ENCODE data around the gene SMOC1.
"Not testable (repeated sequence)": the region's sequence is repeated elsewhere in the genome, so short reads cannot be mapped to it uniquely, and the experiment has no call there.

Gene SMOC1

GRCh38 chr14:69895109-69895508, 15.9 kb downstream of the SMOC1 start:
- ATAC-seq (replicated peaks) (no peak), DNase-seq (no peak)
- Mint-ChIP-seq H3K9me3 (peaks cover 6 to 16% of the 10 kb centered on the region in 2 donors), H3K4me1 (ENCODE audit: low read depth in 2 of 2) (no peaks in the 10 kb centered on the region), H3K27ac (no peak overlapping the region), H3K4me3 (no peak overlapping the region), H3K27me3 (peaks cover 56 to 63% of the 10 kb centered on the region in 2 donors), H3K36me3 (ENCODE audit: insufficient read depth) (no peaks in the 10 kb centered on the region)

GRCh38 chr14:69896080-69896479, 16.9 kb downstream of the SMOC1 start:
- H3K27ac Mint-ChIP-seq = no peak overlapping the region
- no peak for DNase-seq
- ATAC-seq (replicated peaks) = no peak
- peaks cover 49 to 63% of the 10 kb centered on the region in 2 donors for H3K27me3 Mint-ChIP-seq
- no peak overlapping the region for H3K4me3 Mint-ChIP-seq
- H3K4me1 Mint-ChIP-seq (ENCODE audit: low read depth in 2 of 2) = no peaks in the 10 kb centered on the region
- H3K9me3 Mint-ChIP-seq = peaks cover 6 to 16% of the 10 kb centered on the region in 2 donors
- H3K36me3 Mint-ChIP-seq (ENCODE audit: insufficient read depth) = no peaks in the 10 kb centered on the region

- no peaks in the 10 kb centered on the region for H3K4me1 Mint-ChIP-seq (ENCODE audit: low read depth in 2 of 2)
Observed at GRCh38 chr14:69896972-69897371, 17.8 kb downstream of the SMOC1 start.

GRCh38 chr14:69900603-69901002, 21.4 kb downstream of the SMOC1 start:
- no peak for ATAC-seq (replicated peaks)
- Mint-ChIP-seq H3K4me1 (ENCODE audit: low read depth in 2 of 2) (no peaks in the 10 kb centered on the region), H3K9me3 (peaks cover 6 to 16% of the 10 kb centered on the region in 2 donors), H3K27ac (no peak overlapping the region), H3K36me3 (ENCODE audit: insufficient read depth) (no peaks in the 10 kb centered on the region), H3K27me3 (peaks cover 9 to 22% of the 10 kb centered on the region in 2 donors), H3K4me3 (no peak overlapping the region)
- DNase-seq = no peak

More at GRCh38 chr14:69896972-69897371, 17.8 kb downstream of the SMOC1 start:
- Mint-ChIP-seq H3K9me3 (peaks cover 6 to 16% of the 10 kb centered on the region in 2 donors), H3K36me3 (ENCODE audit: insufficient read depth) (no peaks in the 10 kb centered on the region), H3K27me3 (peaks cover 42 to 54% of the 10 kb centered on the region in 2 donors), H3K4me3 (no peak overlapping the region), H3K27ac (no peak overlapping the region)
- no peak for DNase-seq
- no peak for ATAC-seq (replicated peaks)

GRCh38 chr14:69901113-69901951, 22.1 kb downstream of the SMOC1 start:
- Mint-ChIP-seq H3K27ac (no peak overlapping the region), H3K27me3 (peaks cover 9 to 15% of the 10 kb centered on the region in 2 donors), H3K9me3 (peaks cover 6 to 16% of the 10 kb centered on the region in 2 donors), H3K4me1 (ENCODE audit: low read depth in 2 of 2) (no peaks in the 10 kb centered on the region), H3K36me3 (ENCODE audit: insufficient read depth) (no peaks in the 10 kb centered on the region), H3K4me3 (no peak overlapping the region)
- DNase-seq = no peak
- ATAC-seq (replicated peaks) = no peak

GRCh38 chr14:69903046-69903445, 23.8 kb downstream of the SMOC1 start:
- not testable (repeated sequence) for H3K4me3 Mint-ChIP-seq; H3K9me3 Mint-ChIP-seq; ATAC-seq (replicated peaks); H3K27ac Mint-ChIP-seq; DNase-seq; H3K27me3 Mint-ChIP-seq; H3K4me1 Mint-ChIP-seq (ENCODE audit: low read depth in 2 of 2); H3K36me3 Mint-ChIP-seq (ENCODE audit: insufficient read depth)

- Mint-ChIP-seq H3K9me3 (peaks cover 0 to 2% of the 10 kb centered on the region in 2 donors), H3K4me1 (ENCODE audit: low read depth in 2 of 2) (no peaks in the 10 kb centered on the region), H3K36me3 (ENCODE audit: insufficient read depth) (no peaks in the 10 kb centered on the region), H3K27me3 (peaks cover 8 to 10% of the 10 kb centered on the region in 2 donors), H3K27ac (no peak overlapping the region), H3K4me3 (no peak overlapping the region)
- DNase-seq (no peak), ATAC-seq (replicated peaks) (no peak)
Observed at GRCh38 chr14:69904246-69904645, 25.0 kb downstream of the SMOC1 start.

GRCh38 chr14:69906201-69906600, 27.0 kb downstream of the SMOC1 start:
- no peak for DNase-seq
- Mint-ChIP-seq H3K4me1 (ENCODE audit: low read depth in 2 of 2) (no peaks in the 10 kb centered on the region), H3K27ac (no peak overlapping the region), H3K9me3 (no peaks in the 10 kb centered on the region), H3K4me3 (no peak overlapping the region), H3K27me3 (peaks cover 0 to 10% of the 10 kb centered on the region in 2 donors), H3K36me3 (ENCODE audit: insufficient read depth) (no peaks in the 10 kb centered on the region)
- no peak for ATAC-seq (replicated peaks)

- no peaks in the 10 kb centered on the region for H3K36me3 Mint-ChIP-seq (ENCODE audit: insufficient read depth)
- no peak for ATAC-seq (replicated peaks)
- no peak overlapping the region for H3K27ac Mint-ChIP-seq
- no peaks in the 10 kb centered on the region for H3K9me3 Mint-ChIP-seq
- H3K27me3 Mint-ChIP-seq = peaks cover 11 to 13% of the 10 kb centered on the region in 2 donors
- H3K4me3 Mint-ChIP-seq = no peak overlapping the region
- no peak for DNase-seq
- H3K4me1 Mint-ChIP-seq (ENCODE audit: low read depth in 2 of 2) = no peaks in the 10 kb centered on the region
Observed at GRCh38 chr14:69909826-69910550, 30.8 kb downstream of the SMOC1 start.

- no peak overlapping the region for H3K4me3 Mint-ChIP-seq
- no peaks in the 10 kb centered on the region for H3K9me3 Mint-ChIP-seq
- H3K27ac Mint-ChIP-seq = no peak overlapping the region
- no peak for ATAC-seq (replicated peaks)
- H3K4me1 Mint-ChIP-seq (ENCODE audit: low read depth in 2 of 2) = no peaks in the 10 kb centered on the region
- no peaks in the 10 kb centered on the region for H3K36me3 Mint-ChIP-seq (ENCODE audit: insufficient read depth)
- no peak for DNase-seq
- peaks cover 20 to 22% of the 10 kb centered on the region in 2 donors for H3K27me3 Mint-ChIP-seq
Observed at GRCh38 chr14:69910871-69911270, 31.7 kb downstream of the SMOC1 start.

- no peak overlapping the region for H3K27ac Mint-ChIP-seq
- no peaks in the 10 kb centered on the region for H3K4me1 Mint-ChIP-seq (ENCODE audit: low read depth in 2 of 2)
- ATAC-seq (replicated peaks) = no peak
- H3K27me3 Mint-ChIP-seq = peaks cover 36 to 37% of the 10 kb centered on the region in 2 donors
- no peak overlapping the region for H3K4me3 Mint-ChIP-seq
- no peak for DNase-seq
- no peaks in the 10 kb centered on the region for H3K9me3 Mint-ChIP-seq
- no peaks in the 10 kb centered on the region for H3K36me3 Mint-ChIP-seq (ENCODE audit: insufficient read depth)
Observed at GRCh38 chr14:69913686-69914085, 34.5 kb downstream of the SMOC1 start.

GRCh38 chr14:69916396-69916795, 37.2 kb downstream of the SMOC1 start:
- Mint-ChIP-seq H3K9me3 (no peaks in the 10 kb centered on the region), H3K36me3 (ENCODE audit: insufficient read depth) (no peaks in the 10 kb centered on the region), H3K4me1 (ENCODE audit: low read depth in 2 of 2) (no peaks in the 10 kb centered on the region), H3K27me3 (peaks cover 42 to 49% of the 10 kb centered on the region in 2 donors), H3K27ac (no peak overlapping the region), H3K4me3 (no peak overlapping the region)
- no peak for DNase-seq
- no peak for ATAC-seq (replicated peaks)

GRCh38 chr14:69917287-69917686, 38.1 kb downstream of the SMOC1 start:
- H3K27ac Mint-ChIP-seq = no peak overlapping the region
- H3K4me1 Mint-ChIP-seq (ENCODE audit: low read depth in 2 of 2) = no peaks in the 10 kb centered on the region
- H3K27me3 Mint-ChIP-seq = peaks cover 50 to 57% of the 10 kb centered on the region in 2 donors
- no peak for DNase-seq
- H3K4me3 Mint-ChIP-seq = no peak overlapping the region
- ATAC-seq (replicated peaks) = no peak
- H3K36me3 Mint-ChIP-seq (ENCODE audit: insufficient read depth) = no peaks in the 10 kb centered on the region
- H3K9me3 Mint-ChIP-seq = no peaks in the 10 kb centered on the region

- Mint-ChIP-seq H3K9me3 (no peaks in the 10 kb centered on the region), H3K4me3 (no peak overlapping the region), H3K4me1 (ENCODE audit: low read depth in 2 of 2) (no peaks in the 10 kb centered on the region), H3K27me3 (peaks cover 67 to 69% of the 10 kb centered on the region in 2 donors), H3K27ac (no peak overlapping the region), H3K36me3 (ENCODE audit: insufficient read depth) (no peaks in the 10 kb centered on the region)
- ATAC-seq (replicated peaks) (no peak), DNase-seq (no peak)
Observed at GRCh38 chr14:69919815-69920214, 40.6 kb downstream of the SMOC1 start.
